ENCODE data around the gene DUSP5. TPM values are rescaled to one million over a fixed set of nuclear protein-coding genes. Genes with fewer than 3 reads are reported as not detected.

Gene DUSP5
- total and polyA plus RNA-seq, 8 donors: 9.4 to 21.9 (median 20.3) TPM

- no peaks in the 10 kb centered on the region for H3K27me3 ChIP-seq
- ATAC-seq: no peak
- intact Hi-C loops (cut with DNase I): no loop called here
- H3K4me3 ChIP-seq: no peak overlapping the region
- no peak for DNase-seq
- no peaks in the 10 kb centered on the region for H3K9me3 ChIP-seq
- no peaks in the 10 kb centered on the region for H3K36me3 ChIP-seq
- no peak overlapping the region for H3K27ac ChIP-seq
- H3K4me1 ChIP-seq: no peaks in the 10 kb centered on the region
- TF ChIP-seq CTCF (IDR thresholded peaks at IDR 0.05): no peak
Measured at GRCh38 chr10:110522365-110522988, 24.8 kb downstream of the DUSP5 start.

- Histone ChIP-seq H3K27me3 (no peaks in the 10 kb centered on the region), H3K9me3 (no peaks in the 10 kb centered on the region), H3K27ac (no peak overlapping the region), H3K4me3 (no peak overlapping the region), H3K4me1 (no peaks in the 10 kb centered on the region), H3K36me3 (no peaks in the 10 kb centered on the region)
- DNase-seq: no peak
- intact Hi-C loops (cut with DNase I): no loop called here
- TF ChIP-seq CTCF (IDR thresholded peaks at IDR 0.05): no peak
- no peak for ATAC-seq
Measured at GRCh38 chr10:110523736-110524135, 26.0 kb downstream of the DUSP5 start.

- no peaks in the 10 kb centered on the region for H3K4me1 ChIP-seq
- H3K27me3 ChIP-seq: no peaks in the 10 kb centered on the region
- TF ChIP-seq CTCF (IDR thresholded peaks at IDR 0.05): no peak
- H3K9me3 ChIP-seq: no peaks in the 10 kb centered on the region
- no peak for ATAC-seq
- no peak overlapping the region for H3K27ac ChIP-seq
- intact Hi-C loops (cut with DNase I): no loop called here
- no peak overlapping the region for H3K4me3 ChIP-seq
- DNase-seq: no peak
- H3K36me3 ChIP-seq: no peaks in the 10 kb centered on the region
Measured at GRCh38 chr10:110524179-110524858, 26.6 kb downstream of the DUSP5 start.

GRCh38 chr10:110524859-110525232 lies 27.1 kb downstream of the DUSP5 start:
- Histone ChIP-seq H3K27ac (no peak overlapping the region), H3K4me1 (no peaks in the 10 kb centered on the region), H3K36me3 (no peaks in the 10 kb centered on the region), H3K27me3 (no peaks in the 10 kb centered on the region), H3K9me3 (no peaks in the 10 kb centered on the region), H3K4me3 (no peak overlapping the region)
- TF ChIP-seq CTCF (IDR thresholded peaks at IDR 0.05): no peak
- no peak for DNase-seq
- no peak for ATAC-seq
- intact Hi-C loops (cut with DNase I): no loop called here

GRCh38 chr10:110525349-110526260 lies 27.9 kb downstream of the DUSP5 start:
- Histone ChIP-seq H3K27me3 (peaks cover 0 to 7% of the 10 kb centered on the region in 2 donors), H3K36me3 (no peaks in the 10 kb centered on the region), H3K4me1 (peaks cover 0 to 6% of the 10 kb centered on the region in 2 donors), H3K27ac (no peak overlapping the region), H3K4me3 (no peak overlapping the region), H3K9me3 (no peaks in the 10 kb centered on the region)
- no peak for ATAC-seq
- intact Hi-C loops (cut with DNase I): no loop called here
- no peak for TF ChIP-seq CTCF (IDR thresholded peaks at IDR 0.05)
- DNase-seq: no peak
